HEK293T (cell line): ENCODE data around the gene APRT.

Experiments used
- CTCF ChIA-PET: fragments of 350-600 bp; formaldehyde crosslinking; extraction: SDS; loops from one replicate; lab custom pipeline; 2021; ENCODE audit warnings: antibody characterized with exemption, inconsistent platforms; lab: Yijun Ruan, JAX
- POLR2A ChIA-PET: fragments of 350-600 bp; formaldehyde crosslinking; extraction: SDS; loops from one replicate; lab custom pipeline; 2020; ENCODE audit warnings: antibody characterized with exemption, inconsistent platforms; lab: Yijun Ruan, JAX
- DNase-seq: peaks from one replicate; pipeline ENCODE4 v3.0.0; 2012; ENCODE audit warnings: mixed read lengths; ENCODE audit errors: extremely low spot score
- ARNT ChIP-seq: fragments of 450-650 bp; IDR thresholded peaks from 2 replicates; pipeline ENCODE4 v1.6.1; 2017; ENCODE audit warnings: mild to moderate bottlenecking
- BHLHE40 ChIP-seq: fragments of 450-650 bp; IDR thresholded peaks from 2 replicates; pipeline ENCODE4 v1.6.1; 2016; ENCODE audit warnings: mild to moderate bottlenecking, moderate library complexity, borderline replicate concordance
- CTBP1 ChIP-seq: fragments of 450-650 bp; IDR thresholded peaks from 2 replicates; pipeline ENCODE4 v1.6.1; 2016; ENCODE audit warnings: borderline replicate concordance
- ELF4 ChIP-seq: fragments of 450-650 bp; IDR thresholded peaks from 2 replicates; pipeline ENCODE4 v1.6.1; 2017; ENCODE audit warnings: antibody characterized with exemption
- FOXA1 ChIP-seq: fragments of 450-650 bp; IDR thresholded peaks from 2 replicates; pipeline ENCODE4 v1.6.1; 2016; ENCODE audit warnings: mild to moderate bottlenecking
- FOXK2 ChIP-seq: fragments of 450-650 bp; IDR thresholded peaks from 2 replicates; pipeline ENCODE4 v1.6.1; 2016; ENCODE audit warnings: mild to moderate bottlenecking
- FOXM1 ChIP-seq: fragments of 450-650 bp; IDR thresholded peaks from 2 replicates; pipeline ENCODE4 v1.6.1; 2017; ENCODE audit warnings: mild to moderate bottlenecking, borderline replicate concordance
- HDGF ChIP-seq: fragments of 450-650 bp; IDR thresholded peaks from 2 replicates; pipeline ENCODE4 v1.6.1; 2017; ENCODE audit warnings: antibody characterized with exemption, borderline replicate concordance
- L3MBTL2 ChIP-seq: fragments of 450-650 bp; conservative IDR thresholded peaks from 2 replicates; pipeline ENCODE4 v1.6.1; 2016; ENCODE audit warnings: mild to moderate bottlenecking
- LEF1 ChIP-seq: fragments of 450-650 bp; IDR thresholded peaks from 2 replicates; pipeline ENCODE4 v1.6.1; 2017; ENCODE audit warnings: mild to moderate bottlenecking, borderline replicate concordance
- NFRKB ChIP-seq: fragments of 450-650 bp; IDR thresholded peaks from 2 replicates; pipeline ENCODE4 v1.6.1; 2016; ENCODE audit warnings: mild to moderate bottlenecking, moderate library complexity
- SP1 ChIP-seq: fragments of 450-650 bp; IDR thresholded peaks from 2 replicates; pipeline ENCODE4 v1.6.1; 2017
- SUZ12 ChIP-seq: fragments of 450-650 bp; IDR thresholded peaks from 2 replicates; pipeline ENCODE4 v1.6.1; 2016; ENCODE audit warnings: mild to moderate bottlenecking
- TARDBP ChIP-seq: fragments of 450-650 bp; IDR thresholded peaks from 2 replicates; pipeline ENCODE4 v1.6.1; 2016
- ZNF384 ChIP-seq: fragments of 450-650 bp; IDR thresholded peaks from 2 replicates; pipeline ENCODE4 v1.6.1; 2016
- TF ChIP-seq, protein P1 (sequence below): fragments of 450-650 bp; IDR thresholded peaks from 2 replicates; pipeline ENCODE4 v1.6.1; 2016

The APRT gene

DNA sequence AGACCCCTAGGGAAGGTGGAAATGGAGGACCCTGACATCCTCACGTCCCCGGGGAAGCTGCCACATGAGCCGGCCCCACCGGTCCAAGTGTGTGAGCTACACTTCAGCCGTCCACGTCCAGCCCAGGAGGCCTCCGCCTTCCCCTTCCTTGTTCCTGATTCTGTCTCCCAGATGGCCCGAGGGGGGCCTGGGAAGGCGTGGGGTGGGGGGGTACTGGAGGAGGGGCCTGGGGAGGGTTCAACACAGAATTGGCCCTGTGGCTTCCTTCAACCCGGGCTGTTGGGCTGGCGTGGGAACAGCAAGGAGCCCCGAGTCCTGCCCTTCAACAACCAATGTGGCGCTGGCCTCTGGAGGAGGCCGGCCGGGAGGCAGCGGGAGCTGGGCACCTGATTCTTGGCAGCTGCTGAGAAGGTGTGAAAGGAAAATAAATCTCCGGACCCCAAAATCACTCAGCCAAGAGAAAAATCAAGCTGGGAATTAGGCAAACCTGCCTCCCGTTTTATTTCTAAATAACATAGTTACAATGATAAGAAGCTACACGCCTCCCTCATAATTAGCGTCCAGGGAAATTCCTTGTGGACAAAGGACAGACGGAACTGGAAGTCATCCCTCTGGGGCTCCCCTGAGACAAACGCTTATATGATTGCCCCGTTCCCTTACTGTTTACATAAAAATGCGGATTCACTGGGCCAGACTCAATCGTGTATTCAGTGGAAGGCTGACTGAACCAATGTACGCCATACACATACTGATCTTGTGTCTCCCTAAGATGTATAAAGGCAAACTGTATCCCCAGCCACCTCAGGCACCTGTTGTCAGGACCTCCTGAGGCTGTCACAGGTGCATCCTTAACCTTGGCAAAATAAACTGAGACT lies 1.8 kb upstream of the APRT start:
- CTCF ChIA-PET = interaction anchor here (0.5 to 1.8 kb wide), 3 partner anchors 201 to 403 kb away, joined by 3 to 5 read pairs (median 4); no protein-coding TSS in a partner anchor

DNA sequence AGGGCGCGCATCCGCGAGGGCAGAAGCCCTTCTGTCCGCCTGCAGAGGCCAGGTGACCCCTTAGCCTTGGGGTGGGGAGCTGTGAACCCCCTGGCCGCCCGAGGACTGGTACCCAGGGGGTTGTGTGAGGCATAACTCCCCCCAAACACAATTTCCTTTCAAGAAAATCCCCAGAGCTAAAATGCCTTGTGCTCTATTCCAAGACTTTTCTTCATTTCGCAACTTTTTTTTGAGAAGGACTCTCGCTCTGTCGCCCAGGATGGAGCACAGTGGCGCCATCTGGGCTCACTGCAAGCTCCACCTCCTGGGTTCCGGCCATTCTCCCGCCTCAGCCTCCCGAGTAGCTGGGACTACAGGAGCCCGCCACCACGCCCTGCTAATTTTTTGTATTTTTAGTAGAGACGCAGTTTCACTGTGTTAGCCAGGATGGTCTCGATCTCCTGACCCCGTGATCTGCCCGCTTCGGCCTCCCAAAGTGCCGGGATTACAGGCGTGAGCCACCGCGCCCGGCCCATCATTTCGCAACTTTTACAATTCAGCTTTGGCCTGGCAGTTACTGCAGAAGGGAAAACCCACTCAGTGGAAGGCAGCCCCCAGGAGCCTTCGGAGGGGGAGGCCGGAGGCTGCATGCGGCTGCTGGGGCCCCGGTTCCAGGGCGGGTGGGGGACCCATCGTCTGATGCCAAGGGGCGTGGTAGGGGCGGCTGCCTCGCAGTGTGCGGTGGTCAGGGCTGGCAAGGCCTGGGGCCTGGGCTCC lies 963 bp upstream of the APRT start:
- ChIA-PET CTCF (interaction anchor here (0.6 to 1.8 kb wide), 4 partner anchors 124 to 404 kb away, joined by 3 to 5 read pairs (median 4); no protein-coding TSS in a partner anchor), POLR2A (interaction anchor here (0.9 to 4.8 kb wide), 7 partner anchors 9 to 405 kb away, joined by 3 to 64 read pairs (median 9); partner anchors contain the start of genes CDT1 and ZNF778)
- DNase-seq = no peak
- no peak for TF ChIP-seq FOXK2
- TF ChIP-seq L3MBTL2 = 0 out of 2 replicates have a peak, but pooled peaks have one; percentile 23
- TF ChIP-seq SP1 = no peak
- TF ChIP-seq FOXM1 = no peak
- no peak for TF ChIP-seq NFRKB
- no peak for TF ChIP-seq ZNF384
- TF ChIP-seq ARNT = no peak

More for the DNA sequence above, 1.8 kb upstream of the APRT start:
- no peak for DNase-seq
- TF ChIP-seq CTBP1 (no peak), FOXM1 (no peak), ZNF384 (no peak), ARNT (no peak), SUZ12 (no peak), LEF1 (no peak), FOXK2 (no peak), HDGF (no peak), BHLHE40 (no peak), FOXA1 (no peak), L3MBTL2 (no peak), ELF4 (no peak), TARDBP (no peak), NFRKB (no peak)
- TF ChIP-seq, protein P1, sequence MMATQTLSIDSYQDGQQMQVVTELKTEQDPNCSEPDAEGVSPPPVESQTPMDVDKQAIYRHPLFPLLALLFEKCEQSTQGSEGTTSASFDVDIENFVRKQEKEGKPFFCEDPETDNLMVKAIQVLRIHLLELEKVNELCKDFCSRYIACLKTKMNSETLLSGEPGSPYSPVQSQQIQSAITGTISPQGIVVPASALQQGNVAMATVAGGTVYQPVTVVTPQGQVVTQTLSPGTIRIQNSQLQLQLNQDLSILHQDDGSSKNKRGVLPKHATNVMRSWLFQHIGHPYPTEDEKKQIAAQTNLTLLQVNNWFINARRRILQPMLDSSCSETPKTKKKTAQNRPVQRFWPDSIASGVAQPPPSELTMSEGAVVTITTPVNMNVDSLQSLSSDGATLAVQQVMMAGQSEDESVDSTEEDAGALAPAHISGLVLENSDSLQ = no peak
- POLR2A ChIA-PET = interaction anchor here (1.0 to 4.8 kb wide), 7 partner anchors 10 to 404 kb away, joined by 3 to 64 read pairs (median 9); partner anchors contain the start of genes CDT1 and ZNF778

DNA sequence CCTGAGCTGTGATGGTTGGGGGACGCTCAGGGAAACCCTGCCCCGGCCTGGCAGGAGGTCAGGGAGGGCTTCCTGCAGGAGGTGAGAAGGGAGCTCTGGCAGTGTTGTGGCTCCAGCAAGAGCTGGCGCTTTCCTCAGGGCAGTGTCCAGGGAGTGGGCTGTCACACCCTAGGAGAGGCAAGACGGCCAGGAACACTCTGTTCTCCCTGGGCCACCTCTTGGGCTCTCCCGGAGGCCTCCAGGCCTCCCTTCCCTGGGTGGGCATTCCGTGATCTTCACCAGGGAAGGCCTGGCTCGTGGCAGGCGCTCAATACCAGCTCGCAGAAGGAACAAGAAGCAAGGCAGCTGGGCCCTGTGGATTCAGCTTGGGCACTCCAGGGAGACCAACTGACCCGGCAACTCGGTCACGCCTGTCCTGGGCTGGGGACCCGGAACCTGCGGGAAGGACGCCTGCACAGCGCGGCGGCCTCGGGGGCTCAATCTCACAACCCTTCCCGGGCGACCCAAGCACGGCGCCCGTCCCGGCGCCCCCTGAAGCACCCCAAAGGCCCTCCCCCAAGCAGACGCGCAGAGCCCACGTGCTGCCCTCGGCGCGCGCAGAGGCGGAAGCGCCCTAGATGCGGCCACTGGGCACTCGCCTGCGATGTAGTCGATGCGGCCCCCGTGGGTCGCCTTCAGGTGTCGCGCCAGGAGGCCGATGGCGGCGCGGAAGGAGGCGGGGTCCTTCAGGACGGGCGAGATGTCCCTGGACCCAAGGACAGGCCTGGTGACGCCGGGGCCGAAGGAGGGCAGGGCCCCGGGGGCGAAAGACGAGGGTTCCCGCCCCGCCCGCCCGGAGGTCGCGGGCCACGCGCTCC lies 588 bp downstream of the APRT start:
- TF ChIP-seq LEF1 (no peak), SP1 (no peak), L3MBTL2 (peak; percentile 77), FOXA1 (no peak), NFRKB (no peak), ELF4 (peak; percentile 63; the same call in 1 of the 2 replicates)
- TF ChIP-seq, protein P1 = no peak
- DNase-seq = no peak
- ChIA-PET CTCF (interaction anchor here (1.9 kb wide), 1 partner anchor 74 kb away, joined by 6 read pairs; no protein-coding TSS in a partner anchor), POLR2A (interaction anchor here (0.6 to 4.8 kb wide), 12 partner anchors 11 to 406 kb away, joined by 3 to 64 read pairs (median 5); partner anchors contain the start of genes GALNS, TRAPPC2L and ZNF778)

DNA sequence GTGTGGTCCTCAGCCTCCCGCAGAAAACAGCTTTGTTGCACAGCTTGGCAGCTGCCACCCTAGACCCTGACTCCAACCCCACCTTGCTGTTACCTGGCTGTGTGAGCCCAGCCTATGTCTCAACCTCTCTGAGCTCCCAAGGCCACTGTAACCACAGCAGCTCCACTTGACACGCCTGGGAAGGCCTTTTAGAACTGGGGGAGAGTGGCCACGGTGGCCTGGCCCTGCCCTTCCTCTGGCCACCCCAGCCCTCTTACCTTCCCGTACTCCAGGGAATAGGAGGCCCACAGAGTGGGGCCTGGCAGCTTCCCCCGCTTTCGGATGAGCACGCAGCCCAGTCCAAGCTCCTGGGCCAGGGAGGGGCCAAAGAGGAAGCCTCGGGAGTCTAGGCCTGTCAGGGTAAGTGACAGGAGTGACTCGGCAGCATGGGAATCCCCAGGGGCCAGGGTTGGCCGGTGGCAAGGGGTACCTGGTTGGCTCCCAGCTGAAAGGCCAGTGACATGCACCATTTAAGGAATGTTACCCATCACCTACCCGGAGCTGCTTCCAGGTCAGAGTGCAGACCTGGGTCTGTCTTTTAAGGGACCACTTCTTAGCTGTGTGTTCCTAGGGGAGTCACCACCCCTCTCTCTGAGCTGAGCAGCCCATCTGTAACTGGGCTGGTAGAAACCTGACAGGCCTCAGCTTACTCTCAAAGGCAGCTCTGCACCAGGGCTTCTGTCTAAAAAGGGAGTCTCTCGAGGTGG lies 1.4 kb downstream of the APRT start:
- TF ChIP-seq FOXM1 (0 out of 2 replicates have a peak, but pooled peaks have one; percentile 23), ELF4 (0 out of 2 replicates have a peak, but pooled peaks have one; percentile 1), L3MBTL2 (0 out of 2 replicates have a peak, but pooled peaks have one; percentile 10), ZNF384 (no peak)
- ChIA-PET CTCF (interaction anchor here (0.8 to 1.9 kb wide), 2 partner anchors 48 to 73 kb away, joined by 3 to 6 read pairs; no protein-coding TSS in a partner anchor), POLR2A (interaction anchor here (0.8 to 4.8 kb wide), 13 partner anchors 11 to 407 kb away, joined by 3 to 64 read pairs (median 4); partner anchors contain the start of genes GALNS, TRAPPC2L and ZNF778)
- DNase-seq = no peak

- CTCF ChIA-PET = interaction anchor here (0.8 to 1.9 kb wide), 3 partner anchors 10 to 72 kb away, joined by 3 to 6 read pairs (median 4); no protein-coding TSS in a partner anchor
- POLR2A ChIA-PET = interaction anchor here (0.8 to 4.8 kb wide), 14 partner anchors 10 to 408 kb away, joined by 3 to 64 read pairs (median 4); partner anchors contain the start of genes GALNS, TRAPPC2L and ZNF778
- TF ChIP-seq ELF4 = no peak; the same call in 1 of the 2 replicates
- TF ChIP-seq SP1 = no peak
- no peak for TF ChIP-seq BHLHE40
- no peak for TF ChIP-seq ARNT
- TF ChIP-seq FOXA1 = no peak
- no peak for DNase-seq
These were observed 2.0 kb downstream of the APRT start for GRCh38 chr16:88809676-88810165.
